HG02884 (cell line): ENCODE data around the gene KCNB1.

Experiments
- ATAC-seq: cut with Tn5 transposase; IDR thresholded peaks from one replicate; pipeline ENCODE4 v1.9.1; 2021; ENCODE audit warnings: mild to moderate bottlenecking, moderate library complexity; ENCODE audit not compliant: unreplicated experiment

KCNB1 gene

DNA sequence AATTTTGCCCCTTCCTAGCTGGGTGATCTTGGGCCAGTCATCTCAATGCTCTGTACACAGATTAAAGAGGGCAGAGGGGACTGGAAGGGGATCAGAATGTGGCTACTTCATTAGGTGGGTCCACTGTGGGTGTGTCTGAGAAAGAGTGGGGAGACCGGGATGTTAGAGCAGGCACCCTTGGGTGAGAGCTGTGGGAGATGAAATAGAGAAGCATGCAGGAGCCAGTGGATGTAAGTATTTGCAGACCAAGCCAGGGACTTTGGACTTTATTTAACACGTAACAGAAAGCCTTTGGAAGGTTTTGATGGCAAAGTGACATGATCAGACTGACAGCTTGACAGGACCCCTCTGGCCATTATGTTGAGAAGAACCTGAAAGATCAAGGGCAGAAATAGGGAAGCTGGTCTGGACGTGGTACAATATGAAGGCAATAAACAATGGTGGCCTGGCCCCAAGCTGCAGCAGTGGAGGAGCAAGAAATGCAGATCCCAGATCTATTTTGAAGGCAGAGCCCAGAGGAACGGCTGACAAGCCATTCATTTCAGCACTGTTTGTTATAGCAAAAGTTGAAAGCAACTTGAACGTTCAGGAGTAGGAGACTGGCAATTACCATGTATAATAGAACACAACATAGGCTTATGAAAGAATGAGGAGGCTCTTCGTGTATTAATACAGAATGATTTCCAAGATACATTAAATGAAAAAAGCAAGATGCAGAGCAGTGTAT is 122.1 kb downstream of the KCNB1 start:
- ATAC-seq: no peak

DNA sequence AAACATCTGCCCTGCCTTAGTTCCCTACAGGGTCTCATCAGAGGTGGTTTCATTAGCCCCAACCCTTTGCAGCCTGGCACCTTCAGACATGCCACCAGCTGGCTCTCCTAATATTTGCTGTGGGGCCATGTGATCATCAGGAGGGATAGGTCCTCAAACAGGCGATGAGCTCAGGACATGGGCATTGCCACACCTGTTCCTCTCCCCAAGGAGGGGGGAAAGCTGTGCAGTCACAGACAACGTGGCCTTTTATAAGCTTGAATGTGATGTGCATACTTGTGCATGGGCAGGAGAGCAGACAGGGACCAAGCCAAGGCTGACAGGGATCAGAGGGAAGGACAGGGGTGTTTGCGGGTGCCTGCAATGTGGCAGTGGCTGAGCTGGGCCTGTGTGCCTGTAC is 125.8 kb downstream of the KCNB1 start:
- no peak for ATAC-seq

- ATAC-seq: no peak
These were observed 127.8 kb downstream of the KCNB1 start for GRCh38 chr20:49354673-49355072.

DNA sequence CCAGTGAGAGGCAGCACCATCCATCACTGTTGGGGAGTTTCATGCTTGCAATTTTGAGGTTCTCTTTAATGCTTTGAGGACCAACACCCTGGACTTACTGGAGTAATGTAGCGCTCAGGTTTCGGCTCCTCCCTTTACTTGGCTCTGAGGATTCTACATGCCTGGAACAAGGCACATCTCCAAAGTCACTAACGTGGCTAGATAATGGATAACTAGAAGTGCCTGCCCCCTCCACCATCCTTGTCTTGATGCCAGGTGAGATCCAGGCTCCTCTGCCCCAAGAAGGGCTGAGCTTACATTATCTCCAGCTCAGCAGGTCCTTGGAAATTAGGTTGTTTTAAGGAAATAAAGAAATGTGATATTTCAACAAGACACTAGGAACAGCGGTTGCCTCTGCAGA is 129.1 kb downstream of the KCNB1 start:
- ATAC-seq: no peak

- no peak for ATAC-seq
These were observed 129.7 kb downstream of the KCNB1 start for GRCh38 chr20:49352751-49353150.

- no peak for ATAC-seq
These were observed 130.7 kb downstream of the KCNB1 start for GRCh38 chr20:49351775-49352174.

- no peak for ATAC-seq
These were observed 132.7 kb downstream of the KCNB1 start for GRCh38 chr20:49349694-49350252.

- no peak for ATAC-seq
These were observed 133.4 kb downstream of the KCNB1 start for GRCh38 chr20:49349078-49349477.

GRCh38 chr20:49348563-49348962 is 133.9 kb downstream of the KCNB1 start:
- no peak for ATAC-seq

GRCh38 chr20:49347156-49347555 is 135.3 kb downstream of the KCNB1 start:
- no peak for ATAC-seq

DNA sequence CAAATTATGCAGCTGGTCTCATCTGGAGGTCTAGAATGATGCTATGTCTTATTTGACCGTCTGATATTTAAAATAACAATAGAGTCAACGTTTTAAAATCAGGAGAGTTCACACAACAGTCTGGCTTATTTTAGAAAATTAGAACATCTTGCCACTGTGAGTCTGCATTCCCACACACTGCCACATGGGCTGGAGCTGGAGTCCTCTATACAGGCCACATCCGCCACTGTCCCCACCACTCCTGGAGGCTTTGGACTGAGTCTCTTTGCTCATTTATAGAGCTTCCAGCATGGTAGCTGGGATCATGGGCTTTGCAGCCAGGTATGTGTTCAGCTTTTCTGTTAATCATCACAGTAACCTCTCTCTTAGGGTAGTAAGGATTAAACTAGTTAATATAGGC is 135.8 kb downstream of the KCNB1 start:
- ATAC-seq: no peak

DNA sequence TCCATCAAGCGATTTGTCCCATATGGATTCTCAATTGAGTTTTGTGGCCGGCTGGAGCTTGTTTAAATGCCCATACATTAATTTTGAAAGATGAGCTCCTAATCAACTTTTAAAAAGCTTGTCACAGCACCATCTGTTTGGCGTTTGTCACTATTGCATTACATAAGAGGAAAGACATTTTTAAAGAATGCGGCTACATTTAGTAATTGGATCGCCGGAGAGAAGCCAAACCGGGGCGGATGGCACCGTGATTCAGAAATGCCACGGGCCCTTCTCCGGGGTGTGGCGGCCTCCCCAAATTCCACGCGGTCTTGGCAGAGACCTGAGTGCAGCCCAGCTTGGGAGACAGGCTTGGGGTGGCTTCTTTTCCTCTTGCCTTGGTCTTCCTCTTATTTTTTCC is 136.9 kb downstream of the KCNB1 start:
- ATAC-seq: no peak

GRCh38 chr20:49344975-49345374 is 137.5 kb downstream of the KCNB1 start:
- ATAC-seq: no peak

DNA sequence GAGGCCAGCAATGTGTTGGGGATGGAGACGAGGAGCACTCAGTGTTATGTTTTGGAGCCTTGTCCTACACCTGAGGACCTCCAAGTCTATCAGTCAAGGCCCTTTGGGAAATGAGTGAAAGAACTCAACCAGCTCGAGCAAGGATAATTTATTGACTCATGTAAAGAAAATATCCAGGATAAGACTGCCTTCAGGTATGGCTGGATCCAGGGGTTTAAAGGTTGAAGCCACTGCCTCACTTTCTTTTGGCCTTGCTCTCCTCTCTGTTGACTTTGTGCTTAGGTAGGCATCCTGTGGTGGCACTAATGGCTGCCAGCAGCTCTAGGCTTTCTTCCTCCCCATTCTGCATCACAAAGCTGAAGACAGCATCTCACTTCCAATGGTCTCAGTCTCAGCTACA is 138.3 kb downstream of the KCNB1 start:
- no peak for ATAC-seq

GRCh38 chr20:49343246-49343645 is 139.2 kb downstream of the KCNB1 start:
- ATAC-seq: no peak

DNA sequence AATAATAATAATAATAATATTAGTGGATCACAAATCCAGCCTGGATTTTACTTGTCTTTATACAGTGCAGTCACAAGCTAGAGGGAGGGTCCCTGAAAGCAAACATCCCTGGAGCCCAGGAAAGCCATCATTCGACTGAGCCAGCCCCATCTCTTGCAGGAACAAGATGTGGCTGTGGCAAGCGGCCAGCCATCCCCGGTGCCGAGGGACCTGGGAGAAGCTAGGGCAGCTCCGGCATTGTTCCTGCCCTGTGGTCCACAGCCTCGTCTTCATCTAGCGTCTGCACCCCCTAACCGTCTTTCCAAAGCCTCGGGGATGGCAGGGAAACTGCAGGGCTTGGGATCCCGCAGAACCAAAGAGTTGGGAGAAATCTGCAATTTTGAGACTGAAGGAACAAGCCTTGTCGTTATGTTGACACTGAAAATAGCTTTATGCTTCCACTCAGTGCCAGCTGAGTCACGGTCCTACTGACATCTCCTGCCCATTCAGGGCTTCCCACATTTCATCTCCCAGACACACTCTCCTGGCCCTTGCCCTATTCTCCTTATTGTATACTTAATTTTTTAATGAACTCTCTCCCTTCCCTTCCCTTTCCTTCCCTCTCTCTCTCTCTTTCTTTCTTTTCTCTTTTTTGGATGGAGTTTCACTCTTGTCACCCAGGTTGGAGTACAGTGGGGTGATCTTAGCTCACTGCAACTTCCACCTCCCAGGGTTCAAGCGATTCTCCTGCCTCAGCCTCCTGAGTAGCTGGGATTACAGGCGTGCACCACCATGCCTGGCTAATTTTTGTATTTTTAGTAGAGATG is 142.1 kb downstream of the KCNB1 start:
- no peak for ATAC-seq

DNA sequence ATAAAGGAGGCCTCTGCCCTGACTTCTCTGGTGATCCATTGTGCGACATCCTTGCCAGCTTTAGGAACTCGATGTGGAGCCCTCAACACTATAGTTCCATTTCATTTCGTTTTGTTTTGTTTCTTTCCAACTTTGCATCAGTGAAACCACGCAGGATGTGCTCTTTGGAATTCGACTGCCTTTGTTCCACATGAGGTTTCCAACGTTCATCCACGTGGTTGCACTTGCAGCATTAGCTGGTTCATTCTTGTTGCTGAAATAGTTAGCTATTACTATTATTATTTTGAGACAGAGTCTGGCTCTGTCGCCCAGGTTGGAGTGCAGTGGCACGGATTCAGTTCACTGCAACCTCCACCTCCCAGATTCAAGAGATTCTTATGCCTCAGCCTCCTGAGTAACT is 143.3 kb downstream of the KCNB1 start:
- ATAC-seq: no peak

DNA sequence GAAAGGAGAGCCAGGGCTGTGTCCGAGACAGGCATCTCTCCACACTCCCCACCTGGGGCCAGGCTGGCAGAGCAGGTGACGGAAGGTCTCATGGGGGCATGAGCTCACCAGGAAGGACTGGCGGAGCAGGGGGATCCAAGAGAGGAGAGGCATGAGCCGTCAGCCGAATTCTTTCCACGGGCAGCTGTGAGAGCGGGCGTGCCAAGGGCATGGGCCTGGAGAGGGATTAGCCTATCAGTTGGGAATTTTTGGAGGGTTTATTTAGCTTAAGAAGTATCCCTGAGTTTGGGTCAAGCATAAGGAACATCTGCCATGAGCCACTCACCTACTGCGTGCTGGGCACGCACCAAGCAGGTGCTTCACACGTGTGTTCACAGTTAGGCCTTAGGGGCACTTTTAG is 144.4 kb downstream of the KCNB1 start:
- ATAC-seq: no peak

DNA sequence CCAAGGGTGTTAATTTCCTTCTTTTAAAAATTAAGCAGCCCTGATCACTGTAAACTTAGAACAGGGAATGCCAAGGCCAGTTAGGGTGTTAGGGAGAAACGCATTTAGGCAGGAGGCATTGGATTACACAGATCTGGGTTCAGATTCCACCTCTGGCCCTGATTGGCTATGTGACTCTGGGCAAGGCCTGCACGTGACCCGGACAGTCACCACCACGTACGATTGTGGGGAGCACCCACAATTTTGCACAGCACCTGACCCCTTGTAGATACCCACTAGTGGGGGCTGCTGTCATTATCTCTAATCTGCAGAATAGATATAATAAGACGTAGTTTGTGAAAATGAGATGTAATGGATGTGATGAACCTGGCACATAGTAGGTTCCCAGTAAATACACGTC is 145.1 kb downstream of the KCNB1 start:
- no peak for ATAC-seq

DNA sequence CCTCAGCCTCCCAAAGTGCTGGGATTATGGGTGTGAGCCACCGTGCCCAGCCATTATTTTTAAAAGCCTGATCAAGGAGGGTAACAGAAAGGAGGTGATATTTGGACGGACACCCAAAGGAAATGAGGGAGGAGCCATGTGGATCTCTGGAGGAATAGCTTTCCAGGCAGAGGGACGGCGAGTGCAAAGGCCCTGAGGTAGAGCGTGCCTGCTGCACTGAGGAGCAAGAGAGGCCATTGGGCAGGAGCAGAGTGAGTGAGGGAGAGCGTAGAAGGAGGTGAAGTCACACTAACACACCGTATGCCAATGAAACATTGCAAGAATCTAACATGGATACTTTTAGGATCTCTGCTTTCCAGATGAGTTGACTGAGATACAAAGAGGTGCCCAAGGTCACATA is 145.7 kb downstream of the KCNB1 start:
- no peak for ATAC-seq

DNA sequence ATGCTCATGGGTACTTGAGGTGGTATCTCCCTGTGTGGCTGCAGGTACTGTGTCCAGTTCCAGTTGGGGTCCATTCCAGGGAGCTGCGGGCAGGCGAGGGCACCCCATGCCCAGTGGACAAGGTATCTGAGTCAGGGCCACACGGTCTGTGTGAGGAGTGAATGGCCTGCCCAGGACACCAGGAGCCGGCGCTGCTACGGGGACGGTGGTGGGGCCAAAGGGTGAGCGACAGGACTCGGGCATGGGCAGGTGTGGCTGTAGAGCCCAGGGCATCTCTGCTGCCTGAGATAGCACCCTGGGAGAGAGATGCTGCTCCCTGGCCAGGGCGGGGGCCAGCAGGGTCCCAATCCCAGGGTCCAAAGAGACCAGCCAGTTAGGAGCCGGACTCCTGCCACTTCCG is 147.0 kb downstream of the KCNB1 start:
- no peak for ATAC-seq
